Sigmoid colon (tissue), 7 donors: ENCODE results near the gene UNC5A. TPM values are rescaled to one million over a fixed set of nuclear protein-coding genes. Genes with fewer than 3 reads are reported as not detected.

Source experiments
- DNase-seq: peaks from one replicate; pipeline ENCODE4 v3.0.0-alpha.2; 2019
- H3K27ac ChIP-seq, 4 donors: fragments of 200-600 bp; sonication (generic); one replicate each; pipeline ENCODE4 v1.5.1; 2016 to 2019; ENCODE audit warnings: mild to moderate bottlenecking in 1 of 4
- H3K27me3 ChIP-seq, 3 donors: fragments of 200-600 bp; sonication (generic); one replicate each; pipeline ENCODE4 v1.5.1; 2019; ENCODE audit warnings: mild to moderate bottlenecking in 1 of 3
- H3K36me3 ChIP-seq, 4 donors: fragments of 200-600 bp; sonication (generic); one replicate each; pipeline ENCODE4 v1.5.1; 2016 to 2019
- H3K4me1 ChIP-seq, 4 donors: fragments of 200-600 bp; sonication (generic); one replicate each; pipeline ENCODE4 v1.5.1; 2017 to 2019
- H3K4me3 ChIP-seq, 4 donors: fragments of 200-600 bp; sonication (generic); one replicate each; pipeline ENCODE4 v1.5.1; 2017 to 2019; ENCODE audit warnings: mild to moderate bottlenecking in 2 of 4, moderate library complexity in 1 of 4
- H3K9me3 ChIP-seq, 4 donors: fragments of 200-600 bp in 3 of 4; sonication (generic) in 3 of 4; one replicate each; pipeline versions ENCODE4 v1.5.1 to v1.6.1; 2013 to 2019
- EP300 ChIP-seq, 4 donors: sonication (generic); formaldehyde crosslinking; IDR thresholded peaks; one replicate each; pipeline ENCODE4 v1.6.1; 2017; ENCODE audit warnings: antibody characterized with exemption in 4 of 4
- POLR2A ChIP-seq, 2 donors: fragments of 450-650 bp; IDR thresholded peaks; one replicate each; pipeline ENCODE4 v1.6.1; 2016; ENCODE audit warnings: antibody characterized with exemption in 2 of 2, mild to moderate bottlenecking in 2 of 2, moderate library complexity in 2 of 2
- POLR2AphosphoS5 ChIP-seq, 4 donors: sonication (generic); formaldehyde crosslinking; IDR thresholded peaks; one replicate each; pipeline ENCODE4 v1.6.1; 2017; ENCODE audit warnings: antibody characterized with exemption in 4 of 4
- WGBS, 2 donors: extraction: QIAGEN DNeasy Blood & Tissue Kit; methylation state at CpG; one replicate each; pipeline ENCODE4 v1.1.7; 2013; 5-methylcytosine and 5-hydroxymethylcytosine counted together
- intact Hi-C: fragments of 100-400 bp; cut with DNase I; formaldehyde crosslinking; loops from one replicate; pipeline ENCODE4 v1.15.1; 2023
- polyA plus RNA-seq, 3 donors: library from polyadenylated mRNA; stranded (reverse); fragments of 200-250 nt; gene quantifications; one replicate each; pipeline ENCODE4 v1.2.3, GENCODE V29; 2013
- total RNA-seq, 4 donors: library from RNA; depleted of rRNA; stranded (reverse); fragments of >200 nt; gene quantifications; one replicate each; pipeline ENCODE4 v1.1.0, GENCODE V29; 2016
- TF ChIP-seq, protein P1 (sequence below), 4 experiments: fragments of 450-650 bp in 3 of 4; fragments of 200-600 bp in 1 of 4; IDR thresholded peaks; one replicate each; pipeline ENCODE4 v1.5.1; 2016 to 2019; ENCODE audit warnings: antibody characterized with exemption in 4 of 4, mild to moderate bottlenecking in 3 of 4, moderate library complexity in 2 of 4
- donor health status: healthy with polysubstance abuse.
- donor health status: Bipolar disorder and iron deficiency.
- donor health status: healthy.

UNC5A gene
- total and polyA plus RNA-seq, 7 donors: 0.34 to 0.60 TPM; not detected in 5

DNA sequence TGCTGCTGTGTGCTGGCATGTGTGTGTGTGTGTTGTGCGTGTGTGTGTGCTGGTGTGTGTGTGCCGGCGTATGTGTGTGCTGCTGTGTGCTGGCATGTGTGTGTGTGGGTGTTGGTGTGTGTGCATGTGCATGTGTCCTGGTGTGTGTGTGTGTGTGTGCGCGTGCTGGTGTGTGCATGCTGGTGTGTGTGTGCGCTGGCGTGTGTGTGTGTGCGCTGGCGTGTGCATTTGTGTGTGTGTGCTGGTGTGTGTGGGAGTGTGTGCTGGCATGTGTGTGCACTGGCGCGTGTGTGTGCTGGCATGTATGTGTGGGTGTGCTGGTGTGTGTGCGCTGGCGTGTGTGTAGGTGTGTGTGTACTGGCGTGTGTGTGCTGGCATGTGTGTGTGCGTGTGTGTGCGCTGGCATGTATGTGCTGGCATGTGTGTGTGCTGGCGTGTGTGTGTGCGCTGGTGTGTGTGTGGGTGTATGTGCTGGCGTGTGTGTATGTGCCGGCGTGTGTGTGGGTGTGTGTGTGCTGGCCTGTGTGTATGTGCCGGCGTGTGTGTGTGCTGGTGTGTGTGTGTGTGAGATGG is 20.1 kb downstream of the UNC5A start:
- no peak for DNase-seq
- Histone ChIP-seq H3K9me3 (no peaks in the 10 kb centered on the region), H3K4me3 (no peak overlapping the region), H3K27ac (no peak overlapping the region), H3K4me1 (no peaks in the 10 kb centered on the region), H3K36me3 (no peaks in the 10 kb centered on the region), H3K27me3 (peaks cover 0 to 29% (median 19%) of the 10 kb centered on the region in 3 donors)
- 86 to 89% methylated on average over 23 of the region's 23 CpGs for WGBS, 2 donors
- intact Hi-C loops: no loop called here
- TF ChIP-seq POLR2AphosphoS5 (IDR thresholded peaks at IDR 0.05): no peak
- TF ChIP-seq EP300 (IDR thresholded peaks at IDR 0.05): no peak
- TF ChIP-seq POLR2A (IDR thresholded peaks at IDR 0.05): no peak
- TF ChIP-seq, protein P1, sequence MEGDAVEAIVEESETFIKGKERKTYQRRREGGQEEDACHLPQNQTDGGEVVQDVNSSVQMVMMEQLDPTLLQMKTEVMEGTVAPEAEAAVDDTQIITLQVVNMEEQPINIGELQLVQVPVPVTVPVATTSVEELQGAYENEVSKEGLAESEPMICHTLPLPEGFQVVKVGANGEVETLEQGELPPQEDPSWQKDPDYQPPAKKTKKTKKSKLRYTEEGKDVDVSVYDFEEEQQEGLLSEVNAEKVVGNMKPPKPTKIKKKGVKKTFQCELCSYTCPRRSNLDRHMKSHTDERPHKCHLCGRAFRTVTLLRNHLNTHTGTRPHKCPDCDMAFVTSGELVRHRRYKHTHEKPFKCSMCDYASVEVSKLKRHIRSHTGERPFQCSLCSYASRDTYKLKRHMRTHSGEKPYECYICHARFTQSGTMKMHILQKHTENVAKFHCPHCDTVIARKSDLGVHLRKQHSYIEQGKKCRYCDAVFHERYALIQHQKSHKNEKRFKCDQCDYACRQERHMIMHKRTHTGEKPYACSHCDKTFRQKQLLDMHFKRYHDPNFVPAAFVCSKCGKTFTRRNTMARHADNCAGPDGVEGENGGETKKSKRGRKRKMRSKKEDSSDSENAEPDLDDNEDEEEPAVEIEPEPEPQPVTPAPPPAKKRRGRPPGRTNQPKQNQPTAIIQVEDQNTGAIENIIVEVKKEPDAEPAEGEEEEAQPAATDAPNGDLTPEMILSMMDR (IDR thresholded peaks at IDR 0.05): no peak

DNA sequence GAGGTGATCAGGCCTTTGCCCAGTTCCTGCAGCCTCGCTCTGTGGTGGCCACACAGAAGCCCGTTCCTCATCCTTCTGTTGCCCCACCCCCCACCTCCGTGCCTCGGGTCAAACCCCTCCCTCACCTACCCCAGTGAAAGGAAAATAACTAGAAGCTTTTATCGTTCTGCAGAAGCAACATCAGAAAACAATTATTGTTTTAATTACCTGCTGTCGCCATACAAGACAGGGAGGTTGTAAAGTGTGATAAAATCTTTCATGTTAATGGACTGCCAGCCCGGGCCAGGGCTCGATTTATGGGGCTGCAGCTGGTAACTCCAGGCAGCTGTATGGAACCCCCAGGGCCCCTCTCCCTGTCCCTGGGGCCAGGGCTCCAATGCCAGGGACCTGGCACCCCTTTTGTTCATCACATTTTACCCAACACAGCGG is 20.6 kb downstream of the UNC5A start:
- intact Hi-C loops: no loop called here
- Histone ChIP-seq H3K9me3 (no peaks in the 10 kb centered on the region), H3K4me3 (no peak overlapping the region), H3K27me3 (peaks cover 0 to 29% (median 19%) of the 10 kb centered on the region in 3 donors), H3K4me1 (no peaks in the 10 kb centered on the region), H3K27ac (no peak overlapping the region), H3K36me3 (no peaks in the 10 kb centered on the region)
- WGBS, 2 donors: 11 to 26% methylated on average over 9 of the region's 9 CpGs
- DNase-seq: no peak
- no peak for TF ChIP-seq EP300 (IDR thresholded peaks at IDR 0.05)

DNA sequence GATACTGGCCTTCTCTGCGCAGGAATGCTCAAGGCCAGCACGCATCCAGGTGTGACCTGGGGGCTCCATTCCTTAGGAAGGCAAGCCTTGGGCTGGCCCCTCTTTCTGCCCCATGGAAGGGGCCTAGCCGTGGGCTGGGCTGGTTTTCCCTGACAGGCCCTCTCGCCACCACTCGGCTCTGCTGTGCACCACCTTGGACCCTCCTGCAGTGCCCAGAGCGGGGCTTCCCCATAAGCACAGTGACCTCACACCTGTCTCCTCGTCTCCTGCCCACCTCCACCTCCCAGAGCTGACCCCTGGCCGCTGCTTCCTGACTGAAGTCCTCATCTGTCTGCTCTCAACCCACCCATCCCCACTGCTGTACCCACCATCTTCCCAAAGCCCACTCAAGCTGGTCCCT is 21.1 kb downstream of the UNC5A start:
- 46 to 61% methylated on average over 8 of the region's 8 CpGs for WGBS, 2 donors
- intact Hi-C loops: no loop called here
- H3K27me3 ChIP-seq: peaks cover 0 to 29% (median 19%) of the 10 kb centered on the region in 3 donors

DNA sequence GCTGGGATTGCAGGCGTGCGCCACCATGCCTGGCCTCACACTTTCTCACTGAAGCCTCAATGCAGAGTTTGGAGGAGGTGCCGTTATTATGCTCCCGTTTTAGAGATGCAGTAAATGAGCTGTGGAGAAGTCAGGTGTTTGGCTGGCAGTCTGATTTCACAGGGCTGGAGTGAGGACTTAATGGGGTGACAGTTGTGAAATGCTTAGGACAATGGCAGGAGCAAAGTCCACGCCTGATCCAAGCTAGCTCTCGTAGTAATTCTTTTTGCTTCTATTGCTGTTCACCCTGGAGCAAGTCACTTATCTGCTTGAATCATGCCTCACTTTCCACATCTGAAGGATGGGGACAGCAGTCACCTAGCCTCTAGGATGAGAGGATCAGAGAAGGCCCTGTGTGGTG is 21.8 kb downstream of the UNC5A start:
- no peaks in the 10 kb centered on the region for H3K9me3 ChIP-seq
- intact Hi-C loops: no loop called here
- H3K4me3 ChIP-seq: no peak overlapping the region
- no peak overlapping the region for H3K27ac ChIP-seq
- no peak for TF ChIP-seq POLR2A (IDR thresholded peaks at IDR 0.05)
- TF ChIP-seq, protein P1 (IDR thresholded peaks at IDR 0.05): no peak
- no peak for TF ChIP-seq EP300 (IDR thresholded peaks at IDR 0.05)
- TF ChIP-seq POLR2AphosphoS5 (IDR thresholded peaks at IDR 0.05): no peak
- H3K27me3 ChIP-seq: peaks cover 0 to 29% (median 19%) of the 10 kb centered on the region in 3 donors
- no peaks in the 10 kb centered on the region for H3K4me1 ChIP-seq
- 64 to 86% methylated on average over 6 of the region's 6 CpGs for WGBS, 2 donors
- H3K36me3 ChIP-seq: no peaks in the 10 kb centered on the region
- DNase-seq: no peak

More for the DNA sequence above, 21.1 kb downstream of the UNC5A start:
- Histone ChIP-seq H3K4me3 (no peak overlapping the region), H3K36me3 (no peaks in the 10 kb centered on the region), H3K9me3 (no peaks in the 10 kb centered on the region), H3K4me1 (no peaks in the 10 kb centered on the region), H3K27ac (no peak overlapping the region)
- DNase-seq: no peak
- TF ChIP-seq, protein P1 (IDR thresholded peaks at IDR 0.05): no peak
- no peak for TF ChIP-seq POLR2AphosphoS5 (IDR thresholded peaks at IDR 0.05)
- TF ChIP-seq POLR2A (IDR thresholded peaks at IDR 0.05): no peak
- TF ChIP-seq EP300 (IDR thresholded peaks at IDR 0.05): no peak

DNA sequence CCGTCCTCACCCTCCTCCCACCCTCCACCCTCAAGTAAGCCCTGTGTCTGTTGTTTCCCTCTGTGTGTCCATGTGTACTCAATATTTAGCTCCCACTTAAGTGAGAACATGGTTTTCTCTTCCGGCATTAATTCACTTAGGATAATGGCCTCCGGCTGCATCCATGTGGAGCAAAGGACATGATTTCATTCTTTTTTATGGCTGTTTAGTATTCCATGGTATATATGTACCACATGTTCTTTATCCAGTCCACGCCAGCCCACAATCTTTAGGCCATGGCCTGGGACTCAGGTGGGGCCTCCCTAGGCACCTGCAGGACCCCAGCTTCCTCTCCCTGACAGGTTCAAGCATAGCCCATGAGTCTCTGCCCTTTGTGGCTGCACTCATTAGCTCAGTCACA is 22.9 kb downstream of the UNC5A start:
- WGBS, 2 donors: 91% methylated on average over 4 of the region's 4 CpGs
- no peaks in the 10 kb centered on the region for H3K36me3 ChIP-seq
- intact Hi-C loops: no loop called here
- H3K27me3 ChIP-seq: peaks cover 0 to 29% (median 19%) of the 10 kb centered on the region in 3 donors
- TF ChIP-seq, protein P1 (IDR thresholded peaks at IDR 0.05): no peak
- no peak for TF ChIP-seq EP300 (IDR thresholded peaks at IDR 0.05)
- no peak for TF ChIP-seq POLR2AphosphoS5 (IDR thresholded peaks at IDR 0.05)
- no peak for TF ChIP-seq POLR2A (IDR thresholded peaks at IDR 0.05)
- H3K4me3 ChIP-seq: no peak overlapping the region
- no peaks in the 10 kb centered on the region for H3K4me1 ChIP-seq
- H3K27ac ChIP-seq: no peak overlapping the region
- H3K9me3 ChIP-seq: no peaks in the 10 kb centered on the region
- no peak for DNase-seq
